HepG2 (cell line): ENCODE results near the gene MAP3K14. TPM values are rescaled to one million over a fixed set of nuclear protein-coding genes. Genes with fewer than 3 reads are reported as not detected.

ENCODE experiments used
- ATAC-seq: fragments of 200-7000 bp; cut with Tn5 transposase; 3 replicates; pipeline ENCODE4 v1.9.1; 2020; ENCODE audit warnings: mild to moderate bottlenecking, moderate library complexity
- BruUV-seq: library from RNA; stranded (reverse); fragments of 400-500 nt; replicated peaks from 2 replicates; lab custom pipeline; 2021; lab: Mats Ljungman, UMichigan
- CTCF ChIA-PET: fragments of 300-600 bp; formaldehyde crosslinking; extraction: SDS; loops from one replicate; lab custom pipeline; 2021; ENCODE audit warnings: low total read pairs, inconsistent platforms, low intra/inter-chr PET ratio; lab: Yijun Ruan, JAX
- POLR2A ChIA-PET: fragments of 350-600 bp; sonication (Branson Sonifier 250); formaldehyde crosslinking; loops from one replicate; lab custom pipeline; 2020; ENCODE audit warnings: antibody characterized with exemption, inconsistent platforms; lab: Yijun Ruan, JAX
- DNase-seq: peaks from one replicate; pipeline ENCODE4 v3.0.0-alpha.2; 2015; ENCODE audit warnings: low spot score
- FAIRE-seq: peaks from 3 replicates; lab custom pipeline; 2011; peaks lifted over from hg19 to GRCh38; lab: Jason Lieb, UNC
- H2AFZ ChIP-seq: one replicate; pipeline ENCODE4 v1.6.1; 2011; ENCODE audit warnings: low read length, inconsistent platforms
- H3K27ac ChIP-seq: fragments of 300-600 bp; 3 replicates; pipeline ENCODE4 v1.8.0; 2011; ENCODE audit warnings: mixed run types, mild to moderate bottlenecking, mixed read lengths, low read length, inconsistent platforms; ENCODE audit not compliant: insufficient read depth; ENCODE audit errors: extremely low read length
- H3K27me3 ChIP-seq, 2 experiments: fragments of 200-600 bp in 1 of 2; 2 replicates in 1 of 2; 3 replicates in 1 of 2; pipeline versions ENCODE4 v1.6.0 to v1.8.0; 2011; ENCODE audit warnings: low read length in 2 of 2, mild to moderate bottlenecking in 2 of 2, moderate library complexity in 2 of 2, inconsistent platforms in 1 of 2; ENCODE audit not compliant: insufficient read depth in 2 of 2, control insufficient read depth in 1 of 2
- H3K36me3 ChIP-seq, 2 experiments: fragments of 200-600 bp in 1 of 2; replicated peaks in 1 of 2; 2 replicates in 1 of 2; 3 replicates in 1 of 2; pipeline versions ENCODE4 v1.5.1 to v1.8.0; 2011; ENCODE audit warnings: low read length in 2 of 2, inconsistent platforms in 1 of 2; ENCODE audit not compliant: insufficient read depth in 2 of 2, control insufficient read depth in 1 of 2
- H3K4me1 ChIP-seq: 2 replicates; pipeline ENCODE4 v1.5.1; 2012; ENCODE audit warnings: low read length, inconsistent platforms; ENCODE audit not compliant: insufficient read depth
- H3K4me2 ChIP-seq: 2 replicates; pipeline ENCODE4 v1.6.0; 2011; ENCODE audit warnings: low read depth, low read length, inconsistent platforms
- H3K4me3 ChIP-seq, 3 experiments: fragments of 200-600 bp in 1 of 3; sonication (generic), shearing (Covaris generic) in 1 of 3; replicated peaks in 1 of 3; 2 replicates each; pipeline ENCODE4 v1.5.1; 2011 to 2016; ENCODE audit warnings: low read length in 3 of 3, inconsistent platforms in 2 of 3, low read depth in 2 of 3, mild to moderate bottlenecking in 2 of 3, control low read depth in 1 of 3, mixed read lengths in 1 of 3; ENCODE audit not compliant: insufficient read depth in 1 of 3
- H3K79me2 ChIP-seq: one replicate; pipeline ENCODE4 v1.6.1; 2011; ENCODE audit warnings: low read length, inconsistent platforms; ENCODE audit not compliant: insufficient read depth
- H3K9ac ChIP-seq: 2 replicates; pipeline ENCODE4 v1.6.0; 2011; ENCODE audit warnings: mild to moderate bottlenecking, low read depth, low read length, inconsistent platforms; ENCODE audit not compliant: insufficient read depth
- H3K9me3 ChIP-seq: 2 replicates; pipeline ENCODE4 v1.5.1; 2012; ENCODE audit warnings: mild to moderate bottlenecking, low read length
- H4K20me1 ChIP-seq: 2 replicates; pipeline ENCODE4 v1.6.0; 2011; ENCODE audit warnings: inconsistent platforms, mild to moderate bottlenecking, low read length, moderate library complexity; ENCODE audit not compliant: insufficient read depth
- AGO2 ChIP-seq: fragments of 200-400 bp; formaldehyde crosslinking; optimal IDR thresholded peaks from 2 replicates; pipeline ENCODE3; 2017; ENCODE audit warnings: mild to moderate bottlenecking, low read depth, low read length, moderate library complexity
- BRCA1 ChIP-seq: sonication (generic); formaldehyde crosslinking; IDR thresholded peaks from 2 replicates; pipeline ENCODE4 v1.4.0; 2020; ENCODE audit warnings: missing genetic modification reagents
- IKZF1 ChIP-seq: fragments of 450-650 bp; IDR thresholded peaks from 2 replicates; pipeline ENCODE4 v1.7.1; 2016
- KDM6A ChIP-seq: IDR thresholded peaks from 2 replicates; pipeline ENCODE4 v1.6.1; 2016; ENCODE audit warnings: low read depth
- PCBP1 ChIP-seq: fragments of 200-400 bp; formaldehyde crosslinking; IDR thresholded peaks from 2 replicates; pipeline ENCODE4 v1.6.1; 2017; ENCODE audit warnings: mild to moderate bottlenecking, low read depth, low read length, borderline replicate concordance
- ZNF383 ChIP-seq: sonication (generic); formaldehyde crosslinking; IDR thresholded peaks from 2 replicates; pipeline ENCODE4 v1.4.0; 2020; ENCODE audit warnings: missing genetic modification reagents, mild to moderate bottlenecking, borderline replicate concordance
- ZNF563 ChIP-seq: sonication (generic); formaldehyde crosslinking; IDR thresholded peaks from 2 replicates; pipeline ENCODE4 v1.8.0; 2022; ENCODE audit warnings: mild to moderate bottlenecking, moderate library complexity, missing genetic modification reagents
- WGBS: methylation state at CpG from one replicate; pipeline ENCODE4 v1.1.6; 2017; ENCODE audit warnings: low lambda C conversion rate; 5-methylcytosine and 5-hydroxymethylcytosine counted together
- in situ Hi-C: cut with HindIII; loops from 2 replicates; pipeline ENCODE4 v1.10.0; 2017; ENCODE audit warnings: low pct_unique_long_range_greater_than_20kb; ENCODE audit not compliant: extremely low pct_ligation_motif_present
- intact Hi-C: fragments of 100-400 bp; cut with micrococcal nuclease; formaldehyde crosslinking; loops from one replicate; pipeline ENCODE4 v1.10.0; 2022; ENCODE audit not compliant: unreplicated experiment
- polyA plus RNA-seq, 8 experiments: library from polyadenylated mRNA; depleted of rRNA in 3 of 8; stranded (reverse) in 7 of 8; unstranded in 1 of 8; fragments of >200 nt; fragmentation: Illumina TruSeq in 4 of 8; extraction: Trizol in 4 of 8; gene quantifications; 2 replicates each; pipeline versions ENCODE4 v1.2.1 to v1.2.3, GENCODE V29; 2011 to 2016; ENCODE audit warnings: low read depth in 4 of 8, missing spikeins in 1 of 8, mixed read lengths in 1 of 8; ENCODE audit not compliant: insufficient read depth in 1 of 8
- total RNA-seq, 5 experiments: library from RNA; depleted of rRNA; stranded (reverse); fragments of >200 nt; fragmentation: Illumina TruSeq; extraction: Trizol; gene quantifications; 2 replicates each; pipeline ENCODE4 v1.2.3, GENCODE V29; 2016; ENCODE audit warnings: low read depth in 1 of 5
- TF ChIP-seq, protein P1 (sequence below): sonication (generic); formaldehyde crosslinking; IDR thresholded peaks from 2 replicates; pipeline ENCODE4 v1.5.0; 2020; ENCODE audit warnings: mild to moderate bottlenecking, missing genetic modification reagents, borderline replicate concordance
- TF ChIP-seq, protein P2 (sequence below): sonication (generic); formaldehyde crosslinking; conservative IDR thresholded peaks from 2 replicates; pipeline ENCODE4 v1.8.0; 2022; ENCODE audit warnings: low read depth, missing genetic modification reagents

MAP3K14 gene
- total and polyA plus RNA-seq, 2 of the 13 experiments (the other 11 are each of a cell fraction or from before 2014, with no cell fraction given) = 2.6 TPM

DNA sequence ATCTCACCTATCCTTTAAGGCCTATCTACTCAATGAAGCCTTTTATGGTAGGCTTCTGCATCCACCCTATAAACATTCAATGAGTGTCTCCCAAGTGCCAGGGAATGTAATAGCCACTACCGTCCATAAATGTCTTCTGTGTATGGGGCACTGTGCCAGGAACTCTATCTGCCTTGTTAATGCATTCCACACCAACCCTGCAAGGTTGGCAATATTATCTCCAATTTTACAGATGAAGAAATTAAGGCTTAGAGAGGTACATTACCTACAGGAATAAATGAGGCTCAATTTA lies 20.0 kb downstream of the MAP3K14 start:
- no TSS peak for BruUV-seq
- H3K79me2 ChIP-seq = peaks cover 27% of the 10 kb centered on the region
- ATAC-seq = no peak
- no peak overlapping the region for H3K4me2 ChIP-seq
- CTCF ChIA-PET = no interaction called here
- no peaks in the 10 kb centered on the region for H3K27me3 ChIP-seq
- TF ChIP-seq IKZF1 (no peak), BRCA1 (CRISPR knock-in tag) (no peak), ZNF563 (no peak), AGO2 (no peak), ZNF383 (CRISPR knock-in tag) (no peak), PCBP1 (no peak), KDM6A (no peak)
- TF ChIP-seq, protein P1, sequence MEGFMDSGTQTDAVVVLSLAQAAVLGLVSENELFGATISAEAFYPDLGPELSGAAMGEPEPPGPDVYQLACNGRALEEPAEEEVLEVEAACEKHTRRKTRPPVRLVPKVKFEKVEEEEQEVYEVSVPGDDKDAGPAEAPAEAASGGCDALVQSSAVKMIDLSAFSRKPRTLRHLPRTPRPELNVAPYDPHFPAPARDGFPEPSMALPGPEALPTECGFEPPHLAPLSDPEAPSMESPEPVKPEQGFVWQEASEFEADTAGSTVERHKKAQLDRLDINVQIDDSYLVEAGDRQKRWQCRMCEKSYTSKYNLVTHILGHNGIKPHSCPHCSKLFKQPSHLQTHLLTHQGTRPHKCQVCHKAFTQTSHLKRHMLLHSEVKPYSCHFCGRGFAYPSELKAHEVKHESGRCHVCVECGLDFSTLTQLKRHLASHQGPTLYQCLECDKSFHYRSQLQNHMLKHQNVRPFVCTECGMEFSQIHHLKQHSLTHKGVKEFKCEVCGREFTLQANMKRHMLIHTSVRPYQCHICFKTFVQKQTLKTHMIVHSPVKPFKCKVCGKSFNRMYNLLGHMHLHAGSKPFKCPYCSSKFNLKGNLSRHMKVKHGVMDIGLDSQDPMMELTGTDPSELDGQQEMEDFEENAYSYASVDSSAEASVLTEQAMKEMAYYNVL (CRISPR knock-in tag) = no peak
- TF ChIP-seq, protein P2, sequence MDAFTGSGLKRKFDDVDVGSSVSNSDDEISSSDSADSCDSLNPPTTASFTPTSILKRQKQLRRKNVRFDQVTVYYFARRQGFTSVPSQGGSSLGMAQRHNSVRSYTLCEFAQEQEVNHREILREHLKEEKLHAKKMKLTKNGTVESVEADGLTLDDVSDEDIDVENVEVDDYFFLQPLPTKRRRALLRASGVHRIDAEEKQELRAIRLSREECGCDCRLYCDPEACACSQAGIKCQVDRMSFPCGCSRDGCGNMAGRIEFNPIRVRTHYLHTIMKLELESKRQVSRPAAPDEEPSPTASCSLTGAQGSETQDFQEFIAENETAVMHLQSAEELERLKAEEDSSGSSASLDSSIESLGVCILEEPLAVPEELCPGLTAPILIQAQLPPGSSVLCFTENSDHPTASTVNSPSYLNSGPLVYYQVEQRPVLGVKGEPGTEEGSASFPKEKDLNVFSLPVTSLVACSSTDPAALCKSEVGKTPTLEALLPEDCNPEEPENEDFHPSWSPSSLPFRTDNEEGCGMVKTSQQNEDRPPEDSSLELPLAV (CRISPR knock-in tag) = no peak
- TF ChIP-seq, all 625 proteins: peak for 0
- H3K4me3 ChIP-seq = no peak overlapping the region
- H3K27ac ChIP-seq = no peak overlapping the region
- H3K4me1 ChIP-seq = peaks cover 27% of the 10 kb centered on the region
- H3K9ac ChIP-seq = no peak overlapping the region
- H2AFZ ChIP-seq = no peak overlapping the region
- POLR2A ChIA-PET = no interaction called here
- FAIRE-seq = no peak
- no peaks in the 10 kb centered on the region for H4K20me1 ChIP-seq
- H3K9me3 ChIP-seq = no peaks in the 10 kb centered on the region
- in situ Hi-C loops = no loop called here
- intact Hi-C loops = no loop called here
- DNase-seq = no peak
- 86% methylated on average over 1 of the region's 1 CpG for WGBS
- H3K36me3 ChIP-seq = no peaks in the 10 kb centered on the region
